GM18511 (cell line): ENCODE results near the gene ZBTB38.

ENCODE experiments used
- ATAC-seq: cut with Tn5 transposase; IDR thresholded peaks from one replicate; pipeline ENCODE4 v1.9.1; 2021; ENCODE audit warnings: mild to moderate bottlenecking, moderate library complexity; ENCODE audit not compliant: unreplicated experiment

ZBTB38 gene

DNA sequence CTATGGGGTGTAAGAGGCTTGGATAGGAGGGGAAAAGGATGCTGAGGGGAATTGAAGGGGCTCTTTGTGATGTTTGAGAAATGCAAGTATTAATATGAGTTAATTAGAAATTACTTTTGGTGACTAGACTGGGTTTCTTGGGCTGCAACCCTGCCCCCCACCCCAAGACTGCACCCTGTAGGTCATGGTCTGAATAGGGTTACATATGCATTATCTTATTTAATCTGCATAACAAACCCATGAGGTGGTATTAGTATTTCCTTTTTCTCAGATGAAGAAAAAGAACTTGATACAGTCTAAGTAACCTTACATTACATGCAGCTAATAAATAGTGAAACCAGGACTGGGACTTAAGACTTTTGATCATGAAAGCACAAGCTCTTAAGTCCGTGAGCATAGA, 5.6 kb upstream of the ZBTB38 start:
- no peak for ATAC-seq

DNA sequence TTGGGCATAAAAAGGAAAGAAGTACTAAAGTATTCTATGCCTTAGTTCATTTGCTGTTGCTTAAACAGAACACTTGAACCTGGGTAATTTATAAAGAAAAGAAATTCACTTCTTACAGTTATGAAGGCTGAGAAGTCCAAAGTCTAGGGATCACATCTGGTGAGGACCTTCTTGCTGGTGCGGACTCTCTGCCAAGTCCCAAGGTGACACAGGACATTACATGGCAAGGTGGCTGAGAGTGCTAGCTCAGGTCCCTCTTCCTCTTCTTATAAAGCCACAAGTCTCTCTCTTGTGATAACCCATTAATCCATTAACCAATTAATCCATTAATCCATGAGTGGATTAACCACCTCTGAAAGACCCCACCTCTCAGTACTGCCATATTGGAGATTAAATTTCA, 3.1 kb upstream of the ZBTB38 start:
- ATAC-seq: no peak

DNA sequence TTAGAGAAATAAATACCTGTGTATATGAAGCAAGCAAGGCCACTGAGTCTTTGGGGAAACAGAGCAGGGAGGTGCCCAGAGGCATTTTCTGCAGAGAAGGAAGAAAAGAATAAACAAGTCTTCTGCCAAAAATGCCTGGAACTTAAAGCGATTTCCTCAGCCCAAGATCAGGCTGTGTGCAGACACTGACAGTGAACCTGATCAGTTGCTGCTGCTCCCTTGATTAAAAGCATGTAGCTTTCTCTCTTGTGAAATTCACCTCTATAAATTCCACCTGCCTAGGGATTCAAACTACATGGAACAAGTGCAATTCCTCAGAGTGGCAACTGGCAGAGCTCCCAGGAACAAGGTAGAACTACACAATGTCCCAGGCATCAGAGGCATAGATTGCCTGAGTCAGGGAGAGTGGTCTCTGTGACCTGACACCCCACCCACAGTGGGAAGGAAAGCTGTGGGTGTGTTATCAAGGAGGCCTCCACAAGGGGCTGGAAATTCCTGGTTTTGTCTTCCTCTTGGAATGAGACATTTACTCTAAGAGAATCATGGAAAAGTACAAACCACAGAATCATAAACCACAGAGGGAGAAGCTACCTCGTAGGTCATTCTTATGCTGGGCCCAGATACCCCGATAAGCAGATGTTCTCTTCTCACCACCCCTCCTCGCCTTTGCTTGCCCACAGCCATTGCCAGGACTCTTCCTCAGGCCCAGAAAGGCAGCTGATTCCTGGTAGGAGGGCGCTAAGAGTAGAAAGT, 1.8 kb upstream of the ZBTB38 start:
- ATAC-seq: no peak

DNA sequence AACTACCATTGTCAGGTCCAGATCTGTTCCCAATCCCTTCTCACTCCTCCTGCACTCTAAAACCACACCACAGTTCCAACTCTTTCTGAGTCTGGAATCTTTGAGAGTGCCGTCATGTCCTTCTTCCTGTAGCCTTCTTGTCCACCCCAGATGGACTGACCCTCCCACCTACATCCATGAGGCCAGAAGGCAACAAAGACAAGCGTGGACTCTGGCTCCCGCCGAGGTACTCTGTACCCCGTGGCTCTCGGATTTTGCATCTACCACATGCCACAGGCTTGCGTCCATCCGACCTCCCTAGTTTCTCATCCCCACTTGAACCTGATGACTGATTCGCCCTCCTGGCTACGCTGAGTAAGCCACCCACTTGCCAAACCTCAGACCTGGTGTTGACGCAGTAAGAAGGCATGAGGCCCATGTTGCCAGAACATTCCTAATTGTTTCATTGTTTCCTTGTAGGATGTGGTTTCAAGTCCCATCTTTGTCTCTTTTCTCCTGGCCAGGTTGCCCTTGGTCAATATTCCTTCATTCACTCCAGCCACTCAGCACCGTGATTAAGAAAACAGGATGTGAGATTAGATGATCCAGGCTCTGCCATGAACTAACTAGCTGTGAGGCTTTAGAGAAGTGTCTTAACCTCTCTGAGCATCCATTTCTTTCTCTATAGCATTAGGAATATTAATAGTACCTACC, 1.1 kb upstream of the ZBTB38 start:
- no peak for ATAC-seq

DNA sequence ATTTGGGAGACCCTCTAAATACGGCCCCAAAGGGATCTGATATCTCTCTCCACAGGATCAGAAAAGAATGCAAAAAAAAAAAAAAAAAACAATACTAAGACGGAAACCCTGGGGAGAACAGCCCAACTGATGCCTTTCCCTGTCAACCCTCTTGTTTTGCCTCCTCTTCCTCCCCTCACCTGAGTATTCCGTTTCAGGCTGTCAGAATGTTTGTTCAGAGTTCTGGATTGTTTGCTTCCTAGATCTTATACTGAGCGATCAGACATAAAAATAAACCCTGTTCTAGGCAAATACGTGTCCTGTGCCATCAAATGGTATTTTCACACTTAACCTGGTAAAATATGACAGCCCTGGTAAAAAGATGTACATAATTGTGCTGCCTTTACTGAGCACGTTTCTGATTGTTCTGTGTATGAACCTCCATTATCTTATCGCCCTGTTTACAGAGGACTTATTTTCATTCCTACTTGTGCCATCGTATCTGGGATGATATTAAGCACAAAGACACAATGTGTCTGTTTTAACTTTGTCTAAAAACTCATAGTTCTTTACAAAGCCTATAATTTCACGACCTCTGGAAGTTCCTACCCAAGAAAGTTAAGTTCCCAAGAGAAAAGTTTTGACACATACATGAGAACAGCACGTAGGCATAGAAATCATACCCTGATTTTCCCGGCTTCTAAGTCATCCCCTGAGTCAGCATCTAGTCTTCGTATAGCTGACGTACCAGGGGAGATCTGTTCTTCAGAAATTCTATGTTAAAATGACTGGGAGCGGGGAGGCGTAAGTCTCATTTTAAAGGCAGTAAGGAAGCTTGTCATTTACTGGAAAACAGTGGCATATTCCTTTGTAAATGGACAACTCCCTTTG, 856 bp downstream of the ZBTB38 start:
- no peak for ATAC-seq

DNA sequence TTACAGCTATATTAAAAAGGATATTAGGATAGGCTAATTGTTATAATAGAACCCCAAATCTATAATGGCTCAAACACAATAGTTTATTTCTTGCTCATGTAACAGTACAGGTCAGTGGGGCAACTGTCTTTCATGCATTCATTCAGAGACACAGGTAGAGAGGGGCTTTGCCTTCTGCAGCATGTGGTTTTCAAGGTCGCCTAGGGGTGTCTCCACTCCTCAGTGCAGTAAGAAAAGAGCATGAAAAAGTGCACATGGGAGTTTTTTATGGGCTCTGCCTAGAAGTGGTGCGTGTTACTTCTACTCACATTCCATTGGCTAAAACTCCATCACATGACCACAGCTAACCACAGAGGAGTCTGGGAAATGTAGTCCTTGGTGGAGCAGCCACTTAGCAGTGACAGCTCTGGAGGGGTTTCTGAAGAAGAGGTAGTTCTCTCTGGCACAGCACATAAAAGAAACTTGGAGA, 1.8 kb downstream of the ZBTB38 start:
- ATAC-seq: peak; percentile 85

DNA sequence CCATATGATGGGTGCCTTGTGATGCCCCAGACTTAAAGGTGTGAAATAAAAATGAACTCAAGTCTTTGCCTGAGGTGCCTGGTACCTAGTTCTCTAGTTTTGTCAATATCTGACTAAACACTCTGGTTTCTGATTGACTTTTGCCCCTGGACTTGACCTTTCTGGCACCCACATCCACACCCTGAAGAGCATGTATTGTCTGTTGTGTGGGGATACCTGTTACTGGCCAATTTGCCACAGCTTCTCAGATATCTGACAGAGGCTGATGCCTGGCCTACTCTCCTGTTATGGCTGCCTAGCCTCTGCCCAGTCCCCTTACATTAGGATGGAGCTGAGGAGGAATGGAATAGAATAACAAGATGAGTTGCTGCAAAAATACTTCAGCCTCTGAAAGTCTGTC, 3.6 kb downstream of the ZBTB38 start:
- ATAC-seq: peak; percentile 43

DNA sequence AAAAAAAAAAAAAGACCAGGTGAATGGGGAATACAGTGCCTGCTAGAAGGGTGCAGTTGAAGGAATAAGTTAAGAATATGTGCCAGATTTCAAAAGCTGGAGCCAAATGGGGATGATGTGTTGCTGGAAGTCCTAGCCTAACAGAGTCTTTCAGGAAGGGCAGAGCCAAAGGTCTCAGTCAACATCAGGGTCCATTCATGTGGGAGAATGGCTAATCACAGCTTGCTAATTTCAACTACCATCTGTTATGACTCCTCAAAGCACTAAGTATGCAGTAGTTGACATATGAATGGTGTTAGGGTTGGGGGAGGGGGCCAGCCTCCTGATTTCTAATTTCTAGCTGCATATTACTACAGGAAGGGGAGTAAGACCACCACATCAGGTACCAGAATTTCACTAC, 4.4 kb downstream of the ZBTB38 start:
- ATAC-seq: no peak

DNA sequence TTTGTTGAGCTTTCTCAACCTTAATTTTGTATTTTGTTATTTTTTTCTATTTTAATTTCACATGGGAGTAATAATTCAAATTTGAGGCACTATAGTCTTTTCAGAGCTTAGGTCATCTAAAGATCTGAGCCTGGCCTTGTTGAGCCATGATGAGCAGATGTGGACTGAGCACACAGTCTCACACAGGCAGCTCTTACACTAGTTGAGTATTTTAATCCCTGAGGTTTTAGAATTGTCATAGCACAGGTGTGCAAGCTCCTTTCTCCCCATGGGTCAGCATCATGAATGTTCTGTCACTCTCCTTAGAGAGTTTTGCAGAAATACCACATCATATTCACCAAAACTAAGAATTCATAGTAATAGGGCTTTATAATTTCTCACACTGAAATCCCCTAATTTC, 4.9 kb downstream of the ZBTB38 start:
- no peak for ATAC-seq

DNA sequence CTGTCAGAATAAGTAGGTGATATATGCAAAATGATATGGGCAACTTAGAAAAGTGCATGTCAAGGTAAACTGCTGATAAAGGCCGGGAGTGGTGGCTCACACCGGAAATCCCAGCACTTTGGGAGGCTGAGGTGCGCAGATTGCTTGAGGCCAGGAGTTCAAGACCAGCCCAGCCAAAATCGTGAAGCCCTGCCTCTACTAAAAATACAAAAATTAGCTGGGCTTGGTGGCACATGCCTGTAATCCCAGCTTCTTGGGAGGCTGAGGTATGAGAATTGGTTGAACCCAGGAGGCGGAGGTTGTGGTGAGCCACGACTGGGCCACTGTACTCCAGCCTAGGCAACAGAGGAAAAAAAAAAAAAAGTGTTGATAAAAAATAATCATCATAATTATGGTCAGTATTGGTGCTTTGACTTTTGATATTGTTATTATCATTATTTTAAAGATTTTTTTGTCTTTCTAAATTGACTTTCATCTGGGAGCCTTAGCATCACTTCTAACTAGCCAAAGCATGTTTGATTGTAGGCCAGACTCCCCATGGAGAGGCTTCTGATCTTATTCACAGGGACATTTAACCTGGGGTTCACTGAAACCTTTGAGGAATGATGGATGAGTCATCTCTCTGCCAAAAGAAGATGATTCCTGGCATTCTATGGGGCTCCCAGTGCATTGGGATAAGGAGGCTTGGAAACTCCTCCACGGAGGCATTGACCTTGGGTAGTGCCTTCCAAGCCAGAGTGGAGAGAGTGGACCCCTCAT, 5.6 kb downstream of the ZBTB38 start:
- ATAC-seq: no peak

DNA sequence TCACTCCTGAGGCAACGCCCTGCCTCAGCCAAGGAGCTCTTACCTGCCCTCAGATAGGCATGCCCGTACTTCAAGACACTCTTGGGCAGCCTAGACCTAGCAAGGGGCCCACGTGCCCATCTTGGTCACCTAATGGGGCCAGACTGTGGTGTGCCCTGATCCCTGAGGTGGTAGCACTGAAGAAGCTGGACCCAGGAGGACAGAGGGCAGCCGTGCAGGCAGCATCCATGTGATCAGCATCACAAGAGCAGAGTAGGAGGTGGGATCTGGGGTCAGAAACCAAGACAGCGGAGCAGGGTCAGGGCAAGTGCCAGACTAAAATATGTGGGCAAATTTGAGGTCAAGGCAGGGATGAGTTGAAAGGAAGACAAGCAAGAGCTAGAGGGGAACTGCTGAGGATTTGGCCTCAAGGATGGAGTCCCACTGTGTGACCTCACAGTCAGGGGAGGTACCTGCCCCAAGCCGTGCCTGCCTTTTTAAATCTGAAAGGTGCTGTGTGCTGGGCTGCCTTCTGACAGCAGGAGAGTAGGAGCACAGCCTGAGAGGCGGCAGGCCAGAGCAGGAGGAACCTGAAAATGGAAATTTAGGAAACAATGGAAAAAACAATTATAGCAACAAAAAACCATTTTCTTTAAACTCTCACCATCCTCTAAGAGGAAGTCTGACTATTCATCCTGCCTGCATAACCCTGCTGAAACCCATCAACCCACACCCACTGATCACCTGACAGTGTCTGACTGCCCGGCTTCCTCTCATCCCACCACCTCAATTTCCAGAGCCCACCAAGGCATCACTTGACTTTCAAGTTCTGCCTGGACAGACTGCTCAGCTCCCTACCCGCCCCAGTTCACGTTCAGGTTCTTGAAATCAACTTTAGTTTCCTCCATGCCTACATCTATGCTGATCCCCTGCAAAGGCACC, 7.3 kb downstream of the ZBTB38 start:
- ATAC-seq: no peak

DNA sequence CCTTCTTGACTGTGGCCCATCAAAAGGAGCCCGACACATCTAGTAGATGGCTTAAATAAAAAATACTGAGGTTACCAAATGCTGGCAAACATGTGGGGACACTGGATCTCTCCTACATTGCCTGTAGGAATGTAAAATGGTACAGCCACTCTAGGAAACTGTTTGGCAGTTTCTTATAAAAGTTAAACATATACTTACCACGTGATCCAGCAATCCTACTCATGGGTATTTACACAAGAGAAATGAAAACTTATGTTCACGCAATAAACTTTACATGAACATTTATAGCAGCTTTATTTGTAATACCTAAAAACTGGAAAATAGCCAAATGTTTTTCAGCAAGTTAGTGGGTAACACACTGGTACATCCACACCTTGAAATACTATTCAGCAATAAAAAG, 9.1 kb downstream of the ZBTB38 start:
- no peak for ATAC-seq

DNA sequence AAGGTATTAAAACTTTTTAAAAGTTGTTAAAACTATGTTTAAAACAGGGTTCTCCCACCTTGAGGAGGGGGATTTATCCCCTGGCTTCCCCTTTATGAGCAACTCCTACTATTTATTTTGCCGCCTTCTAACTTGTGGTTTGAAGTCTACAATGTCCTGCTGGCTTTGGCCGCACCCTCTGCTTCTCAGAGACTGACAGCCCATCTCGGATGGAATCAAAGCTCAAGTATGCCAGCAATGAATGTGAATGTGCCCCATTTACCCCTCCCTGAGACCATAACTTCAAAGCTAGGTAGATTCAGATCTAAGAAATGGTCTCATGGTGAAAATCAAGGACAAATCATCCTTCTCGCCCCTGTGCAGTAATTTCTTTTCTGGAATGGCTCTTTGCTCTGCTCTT, 10.3 kb downstream of the ZBTB38 start:
- no peak for ATAC-seq

DNA sequence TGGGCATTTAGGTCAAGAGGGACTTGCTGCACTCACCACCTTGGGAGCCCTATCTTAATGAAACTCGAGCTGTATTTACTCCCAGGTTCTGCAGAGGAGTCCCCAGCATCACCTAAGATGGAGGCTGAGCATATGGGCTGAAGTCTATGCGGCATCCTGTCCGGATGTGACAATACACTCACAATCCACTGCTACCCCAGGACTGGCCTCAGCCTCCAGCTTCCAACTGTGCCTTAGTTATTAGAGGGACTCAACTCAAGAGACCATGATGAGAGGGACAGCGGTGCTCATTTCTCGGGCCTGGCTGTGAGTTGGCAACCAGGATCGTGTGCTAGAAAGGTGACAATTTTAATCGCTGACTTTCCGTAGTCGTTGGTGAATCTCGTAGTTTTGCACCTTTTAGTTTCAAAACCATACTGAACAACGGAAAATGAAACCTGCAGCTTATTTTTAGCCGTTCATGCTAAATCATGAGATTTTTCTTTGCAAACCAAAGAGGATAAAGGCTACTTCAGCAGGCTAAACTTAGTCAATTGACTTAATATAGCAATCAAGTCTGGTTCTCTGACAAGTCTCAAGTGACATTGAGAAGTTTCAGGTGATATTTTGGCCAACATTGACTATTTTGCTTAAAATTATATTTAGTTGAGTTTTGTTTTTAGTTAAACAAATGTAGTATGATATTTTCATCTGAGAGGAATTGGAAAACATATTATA, 11.1 kb downstream of the ZBTB38 start:
- peak; percentile 66 for ATAC-seq

DNA sequence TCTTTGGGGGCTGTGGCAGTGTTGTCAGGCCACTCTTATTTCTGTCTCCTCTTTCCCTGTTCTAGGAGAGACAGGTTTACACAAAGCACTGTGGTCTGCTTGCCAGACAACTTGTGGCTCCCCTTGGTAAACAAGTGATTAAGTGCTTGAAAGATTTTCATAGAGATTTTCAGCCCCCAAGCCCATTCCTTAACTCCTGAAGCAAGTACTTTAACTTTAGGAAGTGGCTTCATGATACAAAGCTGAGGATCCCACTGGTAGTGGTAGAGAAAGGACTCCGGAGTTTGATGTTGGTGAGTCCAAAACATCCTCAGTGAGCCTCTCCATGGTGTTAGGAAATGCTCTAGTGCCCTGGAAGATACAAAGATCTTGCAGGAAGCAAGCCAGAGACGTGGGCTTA, 12.0 kb downstream of the ZBTB38 start:
- ATAC-seq: no peak

DNA sequence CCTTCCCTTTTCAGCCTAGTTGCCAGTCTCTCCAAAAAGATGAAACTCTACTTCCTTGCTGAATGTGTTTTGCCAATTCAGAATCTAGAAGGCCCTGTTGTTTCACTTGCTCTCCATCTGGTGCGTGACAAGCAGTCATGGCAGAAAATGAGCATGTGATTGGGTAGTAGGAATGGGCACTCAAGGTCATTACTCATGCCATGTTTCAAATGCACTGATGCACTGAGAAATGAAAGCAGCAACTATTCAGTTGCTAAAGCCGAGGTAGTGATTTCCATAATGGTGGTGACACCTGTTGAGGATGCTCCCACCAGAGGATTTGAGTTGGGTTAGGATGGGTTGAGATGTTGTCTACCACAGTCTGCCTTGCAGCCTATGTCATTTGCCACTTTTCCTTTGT, 12.7 kb downstream of the ZBTB38 start:
- peak; percentile 44 for ATAC-seq

DNA sequence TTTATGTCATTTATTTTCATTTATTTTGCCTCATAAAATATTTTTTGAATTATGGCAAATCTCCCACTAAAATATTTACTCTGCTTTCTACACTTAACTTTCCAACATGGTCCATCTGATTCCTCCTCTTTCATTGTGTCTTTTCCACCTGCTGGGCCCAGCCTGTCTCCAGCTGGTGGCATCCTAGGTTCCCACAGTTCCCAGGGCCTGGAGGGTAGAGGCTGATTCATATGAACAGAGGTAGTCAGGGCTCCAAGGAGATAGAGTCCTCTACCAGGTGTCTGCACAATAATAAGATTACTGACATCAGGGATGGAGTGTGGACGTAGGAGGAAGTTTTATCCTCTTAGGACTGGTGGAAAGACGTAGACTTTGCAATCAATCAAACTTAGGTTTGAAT, 14.3 kb downstream of the ZBTB38 start:
- no peak for ATAC-seq

DNA sequence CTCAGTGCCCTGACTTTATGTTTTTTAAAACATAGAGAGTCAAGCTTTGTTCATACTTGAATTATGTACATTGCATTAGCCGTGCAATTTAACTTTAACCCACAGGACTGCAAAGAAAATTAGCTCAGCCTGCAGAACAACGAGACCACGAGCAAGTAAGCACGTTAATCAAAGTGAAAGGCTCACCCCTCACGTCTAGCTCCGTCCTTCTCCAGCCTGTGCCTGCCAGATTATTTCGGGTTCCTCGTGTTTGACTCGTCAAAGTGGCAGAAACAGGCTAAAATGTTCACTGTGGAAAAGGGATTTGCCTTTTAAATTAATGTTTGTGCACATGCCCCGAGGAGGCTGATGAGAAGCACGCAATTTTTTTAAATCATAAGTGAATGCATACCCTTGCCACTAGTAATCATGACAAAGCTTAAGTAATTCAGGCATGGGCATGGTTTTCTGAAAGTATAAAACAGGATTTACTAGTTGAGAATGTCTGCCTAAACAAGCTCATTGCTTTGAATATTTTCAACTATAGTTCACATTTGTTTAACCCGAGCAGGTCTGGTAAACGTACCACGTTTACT, 15.3 kb downstream of the ZBTB38 start:
- no peak for ATAC-seq

DNA sequence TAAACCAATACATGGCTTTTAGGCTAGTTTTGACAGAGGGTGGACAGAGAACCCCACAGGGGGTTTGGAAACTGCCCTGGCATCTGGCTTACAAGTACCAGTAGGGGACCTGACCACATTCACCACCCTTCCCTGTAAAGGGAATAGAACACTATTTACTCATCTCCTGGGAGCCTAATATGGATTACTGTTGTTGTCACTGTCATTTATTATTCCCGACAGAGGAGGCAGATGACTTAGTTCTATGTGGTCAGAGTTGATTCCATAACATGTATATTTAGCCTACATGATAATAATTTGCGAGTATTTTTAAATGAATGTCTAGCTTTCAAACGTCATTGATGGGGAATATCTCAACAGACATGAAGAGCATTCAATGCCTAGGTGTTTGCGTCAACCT, 15.9 kb downstream of the ZBTB38 start:
- no peak for ATAC-seq
